PC-3 (cell line): ENCODE results near the gene TSEN2. TPM values are rescaled to one million over a fixed set of nuclear protein-coding genes. Genes with fewer than 3 reads are reported as not detected.
"Not testable (repeated sequence)": the region's sequence is repeated elsewhere in the genome, so short reads cannot be mapped to it uniquely, and the experiment has no call there.

Source experiments
- ATAC-seq: fragments of 200-7000 bp; cut with Tn5 transposase; 2 replicates; pipeline ENCODE4 v1.9.1; 2020; ENCODE audit warnings: mild to moderate bottlenecking, moderate library complexity
- BruUV-seq: library from RNA; stranded (reverse); fragments of 400-500 nt; replicated peaks from 2 replicates; lab custom pipeline; 2021; lab: Mats Ljungman, UMichigan
- CTCF ChIA-PET: fragments of 300-600 bp; sonication (Branson Sonifier 250); formaldehyde crosslinking; loops from one replicate; lab custom pipeline; 2022; ENCODE audit warnings: antibody characterized with exemption; lab: Charles Lee
- POLR2A ChIA-PET: fragments of 300-600 bp; sonication (Branson Sonifier 250); formaldehyde crosslinking; loops from one replicate; lab custom pipeline; 2022; ENCODE audit warnings: antibody characterized with exemption; ENCODE audit not compliant: unreplicated experiment; lab: Charles Lee
- DNase-seq: peaks from one replicate; pipeline ENCODE4 v3.0.0-alpha.2; 2015
- H2AFZ ChIP-seq: fragments of 300-600 bp; sonication (generic); 2 replicates; pipeline ENCODE4 v1.6.0; 2016; ENCODE audit warnings: antibody characterized with exemption, low read length
- H3F3A ChIP-seq: fragments of 300-600 bp; sonication (generic); one replicate; pipeline ENCODE4 v1.6.0; 2017; ENCODE audit warnings: antibody characterized with exemption, low read length, control low read depth, mild to moderate bottlenecking; ENCODE audit not compliant: unreplicated experiment
- H3K27ac ChIP-seq: fragments of 300-600 bp; sonication (generic); 2 replicates; pipeline ENCODE4 v1.5.1; 2016; ENCODE audit warnings: mild to moderate bottlenecking, low read length
- H3K27me3 ChIP-seq: fragments of 300-600 bp; sonication (generic); 2 replicates; pipeline ENCODE4 v1.6.1; 2016; ENCODE audit warnings: low read length, mixed read lengths
- H3K36me3 ChIP-seq: fragments of 300-600 bp; sonication (generic); 2 replicates; pipeline ENCODE4 v1.6.1; 2016; ENCODE audit warnings: low read depth, mixed run types, low read length, mixed read lengths
- H3K4me1 ChIP-seq: fragments of 300-600 bp; sonication (generic); 2 replicates; pipeline ENCODE4 v1.5.1; 2016; ENCODE audit warnings: low read length; ENCODE audit not compliant: insufficient read depth
- H3K4me2 ChIP-seq: fragments of 300-600 bp; sonication (generic); 2 replicates; pipeline ENCODE4 v1.6.0; 2016; ENCODE audit warnings: low read length
- H3K4me3 ChIP-seq: fragments of 300-600 bp; sonication (generic); 2 replicates; pipeline ENCODE4 v1.5.1; 2016; ENCODE audit warnings: mild to moderate bottlenecking, low read length, mixed read lengths
- H3K79me2 ChIP-seq: fragments of 300-600 bp; sonication (generic); 2 replicates; pipeline ENCODE4 v1.6.1; 2017; ENCODE audit warnings: low read length, mixed read lengths
- H3K9ac ChIP-seq: fragments of 300-600 bp; sonication (generic); 2 replicates; pipeline ENCODE4 v1.6.0; 2016; ENCODE audit warnings: mild to moderate bottlenecking, low read length
- H3K9me2 ChIP-seq: fragments of 300-600 bp; sonication (generic); replicated peaks from 2 replicates; pipeline ENCODE4 v1.6.1; 2016; ENCODE audit warnings: mixed run types, low read length, mixed read lengths
- H3K9me3 ChIP-seq: fragments of 300-600 bp; sonication (generic); 2 replicates; pipeline ENCODE4 v1.6.1; 2016; ENCODE audit warnings: low read length, mixed read lengths
- H4K20me1 ChIP-seq: fragments of 300-600 bp; sonication (generic); 2 replicates; pipeline ENCODE4 v1.6.1; 2016; ENCODE audit warnings: low read length, mixed read lengths
- CTCF ChIP-seq: fragments of 300-600 bp; sonication (generic); conservative IDR thresholded peaks from 2 replicates; pipeline ENCODE4 v1.5.1; 2017; ENCODE audit warnings: antibody characterized with exemption, low read depth, mild to moderate bottlenecking, low read length
- EZH2 ChIP-seq: fragments of 300-600 bp; sonication (generic); IDR thresholded peaks from one replicate; pipeline ENCODE4 v1.6.1; 2017; ENCODE audit warnings: antibody characterized with exemption, mild to moderate bottlenecking, low read length; ENCODE audit not compliant: unreplicated experiment
- EZH2phosphoT487 ChIP-seq: fragments of 300-600 bp; sonication (generic); IDR thresholded peaks from 2 replicates; pipeline ENCODE4 v1.6.1; 2018; ENCODE audit warnings: mild to moderate bottlenecking, antibody characterized with exemption, low read length, borderline replicate concordance
- intact Hi-C: fragments of 100-400 bp; cut with micrococcal nuclease; formaldehyde crosslinking; loops from 2 replicates; pipeline ENCODE4 v1.9.0; 2023
- total RNA-seq: library from RNA; depleted of rRNA; stranded (reverse); fragments of >200 nt; gene quantifications from 2 replicates; pipeline ENCODE4 v1.2.3, GENCODE V29; 2014

Gene TSEN2
- total RNA-seq, 1 experiment from 2014 or later, result 40.2 TPM

GRCh38 chr3:12446298-12446697 lies 38.0 kb upstream of the TSEN2 start:
- BruUV-seq, result no TSS peak
- ChIA-PET CTCF (no interaction called here), POLR2A (no interaction called here)
- Histone ChIP-seq H3K79me2 (no peaks in the 10 kb centered on the region), H3K9me2 (no peaks in the 10 kb centered on the region), H3K9me3 (no peaks in the 10 kb centered on the region), H3K4me2 (no peak overlapping the region), H3K9ac (peak overlapping the region; percentile 94), H3K4me1 (peaks cover 51% of the 10 kb centered on the region), H3K36me3 (no peaks in the 10 kb centered on the region), H3K27me3 (no peaks in the 10 kb centered on the region), H3K27ac (peak overlapping the region; percentile 98), H3K4me3 (no peak overlapping the region), H3F3A (peaks cover 24% of the 10 kb centered on the region), H4K20me1 (no peaks in the 10 kb centered on the region), H2AFZ (no peak overlapping the region)
- ATAC-seq (no peak), DNase-seq (no peak)
- TF ChIP-seq EZH2phosphoT487, result no peak
- no peak for TF ChIP-seq EZH2
- TF ChIP-seq CTCF, result no peak
- intact Hi-C loops, result no loop called here

- peak overlapping the region; percentile 98 for H3K27ac ChIP-seq
- no peak overlapping the region for H2AFZ ChIP-seq
- H3K4me2 ChIP-seq, result no peak overlapping the region
- no peak for TF ChIP-seq EZH2phosphoT487
- TF ChIP-seq EZH2, result no peak
- TF ChIP-seq CTCF, result no peak
- no peaks in the 10 kb centered on the region for H3K79me2 ChIP-seq
- H4K20me1 ChIP-seq, result no peaks in the 10 kb centered on the region
- peak overlapping the region; percentile 94 for H3K9ac ChIP-seq
- BruUV-seq, result no TSS peak
- CTCF ChIA-PET, result no interaction called here
- POLR2A ChIA-PET, result no interaction called here
- DNase-seq, result no peak
- H3K9me2 ChIP-seq, result no peaks in the 10 kb centered on the region
- intact Hi-C loops, result no loop called here
- H3K27me3 ChIP-seq, result no peaks in the 10 kb centered on the region
- peaks cover 51% of the 10 kb centered on the region for H3K4me1 ChIP-seq
- no peak for ATAC-seq
- H3F3A ChIP-seq, result peaks cover 24% of the 10 kb centered on the region
- no peaks in the 10 kb centered on the region for H3K9me3 ChIP-seq
- no peak overlapping the region for H3K4me3 ChIP-seq
- no peaks in the 10 kb centered on the region for H3K36me3 ChIP-seq
Measured at GRCh38 chr3:12447075-12447474, 37.2 kb upstream of the TSEN2 start.

- peak overlapping the region; percentile 89 for H3K27ac ChIP-seq
- H4K20me1 ChIP-seq, H3K79me2 ChIP-seq, intact Hi-C loops, H3K9me2 ChIP-seq, CTCF ChIA-PET, H3K9ac ChIP-seq, H2AFZ ChIP-seq, H3K9me3 ChIP-seq, BruUV-seq, H3K27me3 ChIP-seq, H3K4me2 ChIP-seq, H3K36me3 ChIP-seq, ATAC-seq, H3K4me3 ChIP-seq, DNase-seq: not testable (repeated sequence)
- peaks cover 44% of the 10 kb centered on the region for H3K4me1 ChIP-seq
- peaks cover 24% of the 10 kb centered on the region for H3F3A ChIP-seq
- POLR2A ChIA-PET, result interaction anchor here (0.7 kb wide), 1 partner anchor 21 kb away, joined by 3 read pairs; no protein-coding TSS in a partner anchor
Measured at GRCh38 chr3:12448404-12449202, 35.7 kb upstream of the TSEN2 start.
